K562 (cell line): Measurements from ENCODE around the gene IFI44L. TPM values are rescaled to one million over a fixed set of nuclear protein-coding genes. Genes with fewer than 3 reads are reported as not detected.

ENCODE experiments used
- ATAC-seq: fragments of 200-7000 bp; cut with Tn5 transposase; 3 replicates; pipeline ENCODE4 v1.9.1; 2020; ENCODE audit warnings: moderate library complexity
- BruUV-seq: library from RNA; stranded (reverse); fragments of 400-500 nt; replicated peaks from 2 replicates; lab custom pipeline; 2021; lab: Mats Ljungman, UMichigan
- CTCF ChIA-PET: fragments of 300-600 bp; formaldehyde crosslinking; extraction: SDS; loops from one replicate; lab custom pipeline; 2021; ENCODE audit warnings: low intra/inter-chr PET ratio; lab: Yijun Ruan, JAX
- POLR2A ChIA-PET: fragments of 300-600, 350-650 bp; sonication (Branson Sonifier 250); formaldehyde crosslinking; extraction: SDS; loops from one replicate; lab custom pipeline; 2021; ENCODE audit warnings: antibody characterized with exemption, inconsistent platforms; lab: Yijun Ruan, JAX
- DNase-seq, 4 experiments: peaks; one replicate each; pipeline versions ENCODE4 v3.0.0 to v3.0.0-alpha.2; 2011 to 2018; ENCODE audit warnings: low spot score in 3 of 4, mixed read lengths in 3 of 4; ENCODE audit errors: extremely low read depth in 1 of 4
- FAIRE-seq: peaks from 2 replicates; lab custom pipeline; 2011; peaks lifted over from hg19 to GRCh38; lab: Jason Lieb, UNC
- H2AFZ ChIP-seq: 2 replicates; pipeline ENCODE4 v1.6.0; 2011; ENCODE audit warnings: low read depth, low read length, control low read depth, inconsistent platforms
- H3K27ac ChIP-seq: fragments of 200-600 bp; 3 replicates; pipeline ENCODE4 v1.8.0; 2011; ENCODE audit warnings: low read depth, mild to moderate bottlenecking, control low read depth, inconsistent platforms, low read length, moderate library complexity, mixed read lengths; ENCODE audit errors: extremely low read depth
- H3K27me3 ChIP-seq, 2 experiments: fragments of 300-600 bp in 1 of 2; 2 replicates in 1 of 2; 3 replicates in 1 of 2; pipeline versions ENCODE4 v1.6.0 to v1.8.0; 2011; ENCODE audit warnings: inconsistent platforms in 2 of 2, low read length in 2 of 2, mild to moderate bottlenecking in 1 of 2, mixed read lengths in 1 of 2, moderate library complexity in 1 of 2; ENCODE audit not compliant: control insufficient read depth in 2 of 2, insufficient read depth in 2 of 2
- H3K36me3 ChIP-seq: fragments of 300-600 bp; 3 replicates; pipeline ENCODE4 v1.8.0; 2011; ENCODE audit warnings: mild to moderate bottlenecking, low read length, inconsistent platforms; ENCODE audit not compliant: control insufficient read depth, insufficient read depth
- H3K4me1 ChIP-seq, 2 experiments: fragments of 200-600 bp in 1 of 2; replicated peaks in 1 of 2; 2 replicates in 1 of 2; 3 replicates in 1 of 2; pipeline versions ENCODE4 v1.5.1 to v1.8.0; 2011; ENCODE audit warnings: inconsistent platforms in 2 of 2, low read length in 2 of 2, mild to moderate bottlenecking in 1 of 2, mixed read lengths in 1 of 2, moderate library complexity in 1 of 2; ENCODE audit not compliant: control insufficient read depth in 2 of 2, insufficient read depth in 2 of 2
- H3K4me2 ChIP-seq: 2 replicates; pipeline ENCODE4 v1.6.1; 2011; ENCODE audit warnings: low read length, control low read depth, inconsistent platforms, mixed read lengths; ENCODE audit not compliant: insufficient read depth
- H3K4me3 ChIP-seq: fragments of 200-600 bp; sonication (generic), shearing (Covaris generic); 2 replicates; pipeline ENCODE4 v1.5.1; 2016; ENCODE audit warnings: control low read depth, inconsistent platforms
- H3K79me2 ChIP-seq: fragments of 200-600 bp; 3 replicates; pipeline ENCODE4 v1.8.0; 2011; ENCODE audit warnings: low read length, inconsistent platforms; ENCODE audit not compliant: control insufficient read depth, insufficient read depth
- H3K9ac ChIP-seq, 2 experiments: 2 replicates each; pipeline versions ENCODE4 v1.6.0 to v1.6.1; 2011; ENCODE audit warnings: low read depth in 2 of 2, low read length in 2 of 2, control low read depth in 1 of 2, inconsistent platforms in 1 of 2, mild to moderate bottlenecking in 1 of 2, mixed read lengths in 1 of 2; ENCODE audit not compliant: insufficient read depth in 1 of 2
- H3K9me1 ChIP-seq: one replicate; pipeline ENCODE4 v1.6.0; 2011; ENCODE audit warnings: inconsistent platforms, mild to moderate bottlenecking, low read length, moderate library complexity; ENCODE audit not compliant: control insufficient read depth, insufficient read depth
- H3K9me3 ChIP-seq: replicated peaks from 2 replicates; pipeline ENCODE4 v1.5.1; 2011; ENCODE audit warnings: low read depth, low read length, inconsistent platforms; ENCODE audit not compliant: control insufficient read depth, insufficient read depth
- H4K20me1 ChIP-seq: replicated peaks from 2 replicates; pipeline ENCODE4 v1.6.1; 2011; ENCODE audit warnings: low read length, inconsistent platforms, mixed read lengths; ENCODE audit not compliant: control insufficient read depth, insufficient read depth
- CCAR2 ChIP-seq: fragments of 200-400 bp; formaldehyde crosslinking; IDR thresholded peaks from 2 replicates; pipeline ENCODE4 v1.6.1; 2017; ENCODE audit warnings: mild to moderate bottlenecking, low read depth, low read length
- ELK3 ChIP-seq: fragments of 450-650 bp; formaldehyde crosslinking; IDR thresholded peaks from 2 replicates; pipeline ENCODE4 v1.4.0; 2020; ENCODE audit warnings: mild to moderate bottlenecking
- HDAC1 ChIP-seq, 2 experiments: fragments of 450-650 bp; IDR thresholded peaks; 2 replicates each; pipeline ENCODE4 v1.6.1; 2016 to 2017; ENCODE audit warnings: inconsistent platforms in 1 of 2, mild to moderate bottlenecking in 1 of 2, moderate library complexity in 1 of 2
- KDM1A ChIP-seq, 2 experiments: fragments of 450-650 bp; IDR thresholded peaks; 2 replicates each; pipeline ENCODE4 v1.6.1; 2016; ENCODE audit warnings: mild to moderate bottlenecking in 2 of 2
- PHB2 ChIP-seq: fragments of 450-650 bp; IDR thresholded peaks from 2 replicates; pipeline ENCODE4 v1.6.1; 2017; ENCODE audit warnings: low read depth
- PHF21A ChIP-seq: fragments of 450-650 bp; IDR thresholded peaks from 2 replicates; pipeline ENCODE4 v1.6.1; 2017; ENCODE audit warnings: low read depth, borderline replicate concordance
- SMARCB1 ChIP-seq: IDR thresholded peaks from 2 replicates; pipeline ENCODE4 v1.6.1; 2011; ENCODE audit warnings: improper control_type of control experiment, low read depth; ENCODE audit not compliant: insufficient read length
- TARDBP ChIP-seq: fragments of 450-650 bp; IDR thresholded peaks from 2 replicates; pipeline ENCODE4 v1.6.1; 2016
- TEAD1 ChIP-seq, 2 experiments: fragments of 450-650 bp in 1 of 2; sonication (generic) in 1 of 2; formaldehyde crosslinking; IDR thresholded peaks; 2 replicates each; pipeline versions ENCODE4 v1.4.0 to v1.8.0; 2020 to 2022; ENCODE audit warnings: mild to moderate bottlenecking in 2 of 2, missing genetic modification reagents in 1 of 2
- U2AF2 ChIP-seq: fragments of 200-400 bp; formaldehyde crosslinking; optimal IDR thresholded peaks from 2 replicates; pipeline ENCODE3; 2017; ENCODE audit warnings: low read depth, mild to moderate bottlenecking, low read length
- ZNF165 ChIP-seq: fragments of 250-450 bp; sonication (Bioruptor Pico); IDR thresholded peaks from 2 replicates; pipeline ENCODE4 v1.4.0; 2020; ENCODE audit warnings: borderline replicate concordance
- ZNF347 ChIP-seq: fragments of 450-650 bp; formaldehyde crosslinking; IDR thresholded peaks from 2 replicates; pipeline ENCODE4 v1.4.0; 2020; ENCODE audit warnings: low read depth, mild to moderate bottlenecking, moderate library complexity
- WGBS: fragments of 100-300 bp; shearing (Covaris generic); methylation state at CpG from one replicate; pipeline ENCODE4 v1.1.6; 2016; ENCODE audit warnings: low coverage, mixed read lengths; ENCODE audit not compliant: insufficient coverage; ENCODE audit errors: missing lambda C conversion rate; 5-methylcytosine and 5-hydroxymethylcytosine counted together
- in situ Hi-C: fragments of 300-500 bp; cut with MboI; formaldehyde crosslinking; loops from 4 replicates; pipeline ENCODE4 v1.15.0; 2018; ENCODE audit warnings: inconsistent platforms, mixed read lengths
- intact Hi-C: fragments of 100-400 bp; cut with micrococcal nuclease; formaldehyde crosslinking; loops from 2 replicates; pipeline ENCODE4 v1.14.2; 2022
- polyA plus RNA-seq, 8 experiments: library from polyadenylated mRNA; depleted of rRNA in 4 of 8; stranded (reverse) in 5 of 8; unstranded in 3 of 8; fragments of >200 nt; fragmentation: Nextera tagmentation in 2 of 8; fragmentation: Illumina TruSeq in 1 of 8; extraction: Ambion mirVana in 2 of 8; extraction: Trizol in 1 of 8; gene quantifications; 2 replicates each; pipeline versions ENCODE4 v1.2.1 to v1.2.3, GENCODE V29; 2011 to 2014; ENCODE audit warnings: inconsistent platforms in 1 of 8, missing spikeins in 1 of 8
- total RNA-seq, 7 experiments: library from RNA; depleted of rRNA in 6 of 7; stranded (reverse); fragments of >200 nt in 6 of 7; fragmentation: Illumina TruSeq in 2 of 7; extraction: Trizol in 2 of 7; gene quantifications; 2 replicates each; pipeline versions ENCODE4 v1.2.1 to v1.2.3, GENCODE V29; 2011 to 2021; ENCODE audit warnings: low replicate concordance in 1 of 7
- TF ChIP-seq, protein P1 (sequence below), 2 experiments: fragments of 200-800 bp in 1 of 2; sonication (Bioruptor generic) in 1 of 2; sonication (generic) in 1 of 2; formaldehyde crosslinking in 1 of 2; IDR thresholded peaks in 1 of 2; conservative IDR thresholded peaks in 1 of 2; 2 replicates each; pipeline versions ENCODE4 v1.5.0 to v1.6.1; 2016 to 2020; ENCODE audit warnings: missing compliant biosample characterization in 1 of 2, missing genetic modification characterization in 1 of 2, missing genetic modification reagents in 1 of 2

The IFI44L gene
- total and polyA plus RNA-seq, 9 of the 15 experiments (the other 6 are each of a cell fraction or from before 2014, with no cell fraction given) = 0.04 to 0.22 TPM; not detected in 7

DNA sequence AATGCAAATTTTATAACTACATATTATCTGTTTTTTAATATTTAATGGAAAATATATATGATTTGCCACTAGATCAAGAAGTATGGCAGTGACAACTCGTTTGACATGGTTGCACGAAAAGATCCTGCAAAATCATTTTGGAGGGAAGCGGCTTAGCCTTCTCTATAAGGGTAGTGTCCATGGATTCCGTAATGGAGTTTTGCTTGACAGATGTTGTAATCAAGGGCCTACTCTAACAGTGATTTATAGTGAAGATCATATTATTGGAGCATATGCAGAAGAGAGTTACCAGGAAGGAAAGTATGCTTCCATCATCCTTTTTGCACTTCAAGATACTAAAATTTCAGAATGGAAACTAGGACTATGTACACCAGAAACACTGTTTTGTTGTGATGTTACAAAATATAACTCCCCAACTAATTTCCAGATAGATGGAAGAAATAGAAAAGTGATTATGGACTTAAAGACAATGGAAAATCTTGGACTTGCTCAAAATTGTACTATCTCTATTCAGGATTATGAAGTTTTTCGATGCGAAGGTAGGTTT is 29.9 kb downstream of the IFI44L start (continued):
- TF ChIP-seq CCAR2 (no peak), ZNF165 (CRISPR knock-in tag) (no peak), KDM1A (IDR thresholded peaks at IDR 0.05) (no peak), SMARCB1 (no peak), TEAD1 (CRISPR knock-in tag; IDR thresholded peaks at IDR 0.05) (no peak)

- Histone ChIP-seq H3K9me3 (0 out of 2 replicates have a peak, but pooled peaks cover 1% of the 10 kb centered on the region), H3K27me3 (no peaks in the 10 kb centered on the region), H4K20me1 (no peaks in the 10 kb centered on the region), H3K9me1 (no peaks in the 10 kb centered on the region), H3K27ac (no peak overlapping the region), H3K36me3 (no peaks in the 10 kb centered on the region), H3K4me3 (no peak overlapping the region)
- BruUV-seq = no TSS peak
- no peak for FAIRE-seq
- ChIA-PET CTCF (no interaction called here), POLR2A (interaction anchor here (0.6 kb wide), 1 partner anchor 45 kb away, joined by 3 read pairs; no protein-coding TSS in a partner anchor)
- no peak for ATAC-seq
- intact Hi-C loops = no loop called here
- under 1% methylated on average over 12 of the region's 12 CpGs for whole genome bisulfite sequencing
- TF ChIP-seq HDAC1 (IDR thresholded peaks at IDR 0.05) (no peak), TARDBP (no peak), ELK3 (CRISPR knock-in tag) (no peak), PHF21A (no peak), ZNF347 (CRISPR knock-in tag) (no peak), PHB2 (no peak), U2AF2 (no peak)
- TF ChIP-seq, protein P1, sequence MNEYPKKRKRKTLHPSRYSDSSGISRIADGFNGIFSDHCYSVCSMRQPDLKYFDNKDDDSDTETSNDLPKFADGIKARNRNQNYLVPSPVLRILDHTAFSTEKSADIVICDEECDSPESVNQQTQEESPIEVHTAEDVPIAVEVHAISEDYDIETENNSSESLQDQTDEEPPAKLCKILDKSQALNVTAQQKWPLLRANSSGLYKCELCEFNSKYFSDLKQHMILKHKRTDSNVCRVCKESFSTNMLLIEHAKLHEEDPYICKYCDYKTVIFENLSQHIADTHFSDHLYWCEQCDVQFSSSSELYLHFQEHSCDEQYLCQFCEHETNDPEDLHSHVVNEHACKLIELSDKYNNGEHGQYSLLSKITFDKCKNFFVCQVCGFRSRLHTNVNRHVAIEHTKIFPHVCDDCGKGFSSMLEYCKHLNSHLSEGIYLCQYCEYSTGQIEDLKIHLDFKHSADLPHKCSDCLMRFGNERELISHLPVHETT (CRISPR knock-in tag; conservative IDR thresholded peaks at IDR 0.05 in 1 of 2, IDR thresholded peaks at IDR 0.05 in 1 of 2) = no peak
- TF ChIP-seq, all 486 proteins: peak for 0
- no peak for DNase-seq
- H3K79me2 ChIP-seq = no peaks in the 10 kb centered on the region
- no peak overlapping the region for H3K4me2 ChIP-seq
- in situ Hi-C loops = loop anchor here (25.0 kb wide), 1 partner anchor 514 kb away; no protein-coding TSS in a partner anchor
- no peak overlapping the region for H2AFZ ChIP-seq
- no peaks in the 10 kb centered on the region for H3K4me1 ChIP-seq
- H3K9ac ChIP-seq = no peak overlapping the region
Observed at GRCh38 chr1:78651241-78651640, 31.0 kb downstream of the IFI44L start.
